ENCODE data around the gene POU6F2. TPM values are rescaled to one million over a fixed set of nuclear protein-coding genes. Genes with fewer than 3 reads are reported as not detected.

Gene POU6F2
- total and polyA plus RNA-seq, 2 of the 4 experiments (the other 2 are of a cell fraction) = not detected

GRCh38 chr7:39127058-39127457, 149.3 kb downstream of the POU6F2 start:
- H3K14ac ChIP-seq (replicated peaks; ENCODE audit: low read depth, low read length) = no peak overlapping the region
- no peaks in the 10 kb centered on the region for H4K20me1 ChIP-seq (ENCODE audit: insufficient read depth, low read length)
- H2BK5ac ChIP-seq (ENCODE audit: low read depth, low read length, poor library complexity, severe bottlenecking) = no peak overlapping the region
- WGBS, 2 experiments (ENCODE audit: extremely low coverage in 2 of 2, insufficient read length in 1 of 2) = no CpG with 5 or more reads among the region's 3 CpGs
- H2BK20ac ChIP-seq (ENCODE audit: low read depth, low read length) = no peak overlapping the region
- H2BK15ac ChIP-seq (ENCODE audit: low read depth, low read length) = no peak overlapping the region
- H3K4me2 ChIP-seq (ENCODE audit: low read depth, low read length) = no peak overlapping the region
- no peak for DNase-seq
- H3K36me3 ChIP-seq (ENCODE audit: control insufficient read depth, insufficient read depth, low read length) = no peaks in the 10 kb centered on the region
- no TSS peak for BruUV-seq (replicated peaks)
- H3K9me1 ChIP-seq (ENCODE audit: insufficient read depth, low read length) = no peaks in the 10 kb centered on the region
- H3K18ac ChIP-seq (ENCODE audit: low read depth, low read length) = no peak overlapping the region
- in situ Hi-C loops (cut with MboI; ENCODE audit: low sequenced_read_pairs) = no loop called here
- H3K79me1 ChIP-seq (ENCODE audit: low read depth in 1 of 2, low read length in 2 of 2) = no peaks in the 10 kb centered on the region
- intact Hi-C loops (cut with micrococcal nuclease) = no loop called here
- TF ChIP-seq RAD21 (IDR thresholded peaks at IDR 0.05; ENCODE audit: low read length) (no peak), SMC3 (IDR thresholded peaks at IDR 0.05; ENCODE audit: low read depth, low read length) (no peak), FOS (IDR thresholded peaks at IDR 0.05; ENCODE audit: low read depth, low read length) (no peak), MXI1 (IDR thresholded peaks at IDR 0.05; ENCODE audit: borderline replicate concordance, low read depth, low read length) (no peak), POLR2A (IDR thresholded peaks at IDR 0.05; ENCODE audit: low read depth, low read length) (no peak), MAZ (IDR thresholded peaks at IDR 0.05; ENCODE audit: borderline replicate concordance, low read depth, low read length) (no peak)
- ChIA-PET CTCF (no interaction called here), POLR2A (ENCODE audit: unreplicated experiment) (no interaction called here)
- no peak overlapping the region for H2AK5ac ChIP-seq (ENCODE audit: low read depth, low read length)
- H3K4ac ChIP-seq (ENCODE audit: low read depth, low read length) = no peak overlapping the region
- H3K4me3 ChIP-seq (ENCODE audit: insufficient read depth, low read depth, low read length) = no peak overlapping the region
- no peak overlapping the region for H3K9ac ChIP-seq (ENCODE audit: low read depth, low read length)
- H3K9me3 ChIP-seq (ENCODE audit: control insufficient read depth, insufficient read depth, low read length) = no peaks in the 10 kb centered on the region
- no peak overlapping the region for H4K8ac ChIP-seq (ENCODE audit: low read depth in 2 of 2, low read length in 2 of 2)
- H3K4me1 ChIP-seq (ENCODE audit: control insufficient read depth, insufficient read depth, low read length) = no peaks in the 10 kb centered on the region
- no peak overlapping the region for H3K27ac ChIP-seq (ENCODE audit: insufficient read depth, low read length)
- ATAC-seq (ENCODE audit: low read depth) = no peak
- H2AFZ ChIP-seq (replicated peaks; ENCODE audit: low read length, poor library complexity) = no peak overlapping the region
- no peak overlapping the region for H2AK9ac ChIP-seq (replicated peaks; ENCODE audit: low read depth, low read length, poor library complexity)
- no peaks in the 10 kb centered on the region for H3K27me3 ChIP-seq (ENCODE audit: control insufficient read depth, insufficient read depth, low read length)
- no peak overlapping the region for H4K5ac ChIP-seq (ENCODE audit: low read depth, low read length)
- H2BK120ac ChIP-seq (ENCODE audit: low read depth, low read length) = no peak overlapping the region
- dilution Hi-C loops (cut with HindIII; ENCODE audit: low sequenced_read_pairs, unreplicated experiment) = no loop called here
- H3K56ac ChIP-seq (ENCODE audit: extremely low read depth, insufficient read depth, low read length) = no peak overlapping the region
- no peak overlapping the region for H4K91ac ChIP-seq (ENCODE audit: insufficient read depth, low read depth, low read length)
- no peak overlapping the region for H3K23ac ChIP-seq (ENCODE audit: low read depth, low read length)

Data from IMR-90 (cell line).